K562 (cell line): Measurements from ENCODE around the gene ENTPD8. TPM values are rescaled to one million over a fixed set of nuclear protein-coding genes. Genes with fewer than 3 reads are reported as not detected.

Experiments
- ATAC-seq: fragments of 200-7000 bp; cut with Tn5 transposase; 3 replicates; pipeline ENCODE4 v1.9.1; 2020; ENCODE audit warnings: moderate library complexity
- BruUV-seq: library from RNA; stranded (reverse); fragments of 400-500 nt; replicated peaks from 2 replicates; lab custom pipeline; 2021; lab: Mats Ljungman, UMichigan
- CTCF ChIA-PET: fragments of 300-600 bp; formaldehyde crosslinking; extraction: SDS; loops from one replicate; lab custom pipeline; 2021; ENCODE audit warnings: low intra/inter-chr PET ratio; lab: Yijun Ruan, JAX
- POLR2A ChIA-PET: fragments of 300-600, 350-650 bp; sonication (Branson Sonifier 250); formaldehyde crosslinking; extraction: SDS; loops from one replicate; lab custom pipeline; 2021; ENCODE audit warnings: antibody characterized with exemption, inconsistent platforms; lab: Yijun Ruan, JAX
- DNase-seq, 4 experiments: peaks; one replicate each; pipeline versions ENCODE4 v3.0.0 to v3.0.0-alpha.2; 2011 to 2018; ENCODE audit warnings: low spot score in 3 of 4, mixed read lengths in 3 of 4; ENCODE audit errors: extremely low read depth in 1 of 4
- FAIRE-seq: peaks from 2 replicates; lab custom pipeline; 2011; peaks lifted over from hg19 to GRCh38; lab: Jason Lieb, UNC
- H2AFZ ChIP-seq: 2 replicates; pipeline ENCODE4 v1.6.0; 2011; ENCODE audit warnings: low read depth, low read length, control low read depth, inconsistent platforms
- H3K27ac ChIP-seq: fragments of 200-600 bp; 3 replicates; pipeline ENCODE4 v1.8.0; 2011; ENCODE audit warnings: low read depth, mild to moderate bottlenecking, control low read depth, inconsistent platforms, low read length, moderate library complexity, mixed read lengths; ENCODE audit errors: extremely low read depth
- H3K27me3 ChIP-seq, 2 experiments: fragments of 300-600 bp in 1 of 2; 2 replicates in 1 of 2; 3 replicates in 1 of 2; pipeline versions ENCODE4 v1.6.0 to v1.8.0; 2011; ENCODE audit warnings: inconsistent platforms in 2 of 2, low read length in 2 of 2, mild to moderate bottlenecking in 1 of 2, mixed read lengths in 1 of 2, moderate library complexity in 1 of 2; ENCODE audit not compliant: control insufficient read depth in 2 of 2, insufficient read depth in 2 of 2
- H3K36me3 ChIP-seq: fragments of 300-600 bp; 3 replicates; pipeline ENCODE4 v1.8.0; 2011; ENCODE audit warnings: mild to moderate bottlenecking, low read length, inconsistent platforms; ENCODE audit not compliant: control insufficient read depth, insufficient read depth
- H3K4me1 ChIP-seq, 2 experiments: fragments of 200-600 bp in 1 of 2; replicated peaks in 1 of 2; 2 replicates in 1 of 2; 3 replicates in 1 of 2; pipeline versions ENCODE4 v1.5.1 to v1.8.0; 2011; ENCODE audit warnings: inconsistent platforms in 2 of 2, low read length in 2 of 2, mild to moderate bottlenecking in 1 of 2, mixed read lengths in 1 of 2, moderate library complexity in 1 of 2; ENCODE audit not compliant: control insufficient read depth in 2 of 2, insufficient read depth in 2 of 2
- H3K4me2 ChIP-seq: 2 replicates; pipeline ENCODE4 v1.6.1; 2011; ENCODE audit warnings: low read length, control low read depth, inconsistent platforms, mixed read lengths; ENCODE audit not compliant: insufficient read depth
- H3K4me3 ChIP-seq: fragments of 200-600 bp; sonication (generic), shearing (Covaris generic); 2 replicates; pipeline ENCODE4 v1.5.1; 2016; ENCODE audit warnings: control low read depth, inconsistent platforms
- H3K79me2 ChIP-seq: fragments of 200-600 bp; 3 replicates; pipeline ENCODE4 v1.8.0; 2011; ENCODE audit warnings: low read length, inconsistent platforms; ENCODE audit not compliant: control insufficient read depth, insufficient read depth
- H3K9ac ChIP-seq, 2 experiments: 2 replicates each; pipeline versions ENCODE4 v1.6.0 to v1.6.1; 2011; ENCODE audit warnings: low read depth in 2 of 2, low read length in 2 of 2, control low read depth in 1 of 2, inconsistent platforms in 1 of 2, mild to moderate bottlenecking in 1 of 2, mixed read lengths in 1 of 2; ENCODE audit not compliant: insufficient read depth in 1 of 2
- H3K9me1 ChIP-seq: one replicate; pipeline ENCODE4 v1.6.0; 2011; ENCODE audit warnings: inconsistent platforms, mild to moderate bottlenecking, low read length, moderate library complexity; ENCODE audit not compliant: control insufficient read depth, insufficient read depth
- H3K9me3 ChIP-seq: replicated peaks from 2 replicates; pipeline ENCODE4 v1.5.1; 2011; ENCODE audit warnings: low read depth, low read length, inconsistent platforms; ENCODE audit not compliant: control insufficient read depth, insufficient read depth
- H4K20me1 ChIP-seq: replicated peaks from 2 replicates; pipeline ENCODE4 v1.6.1; 2011; ENCODE audit warnings: low read length, inconsistent platforms, mixed read lengths; ENCODE audit not compliant: control insufficient read depth, insufficient read depth
- HDAC2 ChIP-seq: fragments of 450-650 bp; IDR thresholded peaks from 2 replicates; pipeline ENCODE4 v1.6.1; 2016; ENCODE audit warnings: mild to moderate bottlenecking
- HNRNPUL1 ChIP-seq: fragments of 200-400 bp; formaldehyde crosslinking; IDR thresholded peaks from 2 replicates; pipeline ENCODE4 v1.6.1; 2017; ENCODE audit warnings: low read length
- ILF3 ChIP-seq: fragments of 450-650 bp; IDR thresholded peaks from 2 replicates; pipeline ENCODE4 v1.6.1; 2018; ENCODE audit warnings: antibody characterized with exemption, mild to moderate bottlenecking, moderate library complexity, borderline replicate concordance
- PHB2 ChIP-seq: fragments of 450-650 bp; IDR thresholded peaks from 2 replicates; pipeline ENCODE4 v1.6.1; 2017; ENCODE audit warnings: low read depth
- RUNX1 ChIP-seq: sonication (generic); IDR thresholded peaks from 2 replicates; pipeline ENCODE4 v1.6.1; 2016; ENCODE audit warnings: antibody characterized with exemption, low read depth
- SETDB1 ChIP-seq: IDR thresholded peaks from one replicate; pipeline ENCODE4 v1.6.1; 2012; ENCODE audit warnings: low read length, control low read depth, inconsistent platforms
- ZNF407 ChIP-seq: fragments of 450-650 bp; IDR thresholded peaks from 2 replicates; pipeline ENCODE4 v1.6.1; 2016; ENCODE audit warnings: low read depth
- ZNF507 ChIP-seq: conservative IDR thresholded peaks from 2 replicates; pipeline ENCODE4 v1.6.1; 2017; ENCODE audit warnings: missing genetic modification characterization, missing compliant biosample characterization
- WGBS: fragments of 100-300 bp; shearing (Covaris generic); methylation state at CpG from one replicate; pipeline ENCODE4 v1.1.6; 2016; ENCODE audit warnings: low coverage, mixed read lengths; ENCODE audit not compliant: insufficient coverage; ENCODE audit errors: missing lambda C conversion rate; 5-methylcytosine and 5-hydroxymethylcytosine counted together
- in situ Hi-C: fragments of 300-500 bp; cut with MboI; formaldehyde crosslinking; loops from 4 replicates; pipeline ENCODE4 v1.15.0; 2018; ENCODE audit warnings: inconsistent platforms, mixed read lengths
- intact Hi-C: fragments of 100-400 bp; cut with micrococcal nuclease; formaldehyde crosslinking; loops from 2 replicates; pipeline ENCODE4 v1.14.2; 2022
- polyA plus RNA-seq, 8 experiments: library from polyadenylated mRNA; depleted of rRNA in 4 of 8; stranded (reverse) in 5 of 8; unstranded in 3 of 8; fragments of >200 nt; fragmentation: Nextera tagmentation in 2 of 8; fragmentation: Illumina TruSeq in 1 of 8; extraction: Ambion mirVana in 2 of 8; extraction: Trizol in 1 of 8; gene quantifications; 2 replicates each; pipeline versions ENCODE4 v1.2.1 to v1.2.3, GENCODE V29; 2011 to 2014; ENCODE audit warnings: inconsistent platforms in 1 of 8, missing spikeins in 1 of 8
- total RNA-seq, 7 experiments: library from RNA; depleted of rRNA in 6 of 7; stranded (reverse); fragments of >200 nt in 6 of 7; fragmentation: Illumina TruSeq in 2 of 7; extraction: Trizol in 2 of 7; gene quantifications; 2 replicates each; pipeline versions ENCODE4 v1.2.1 to v1.2.3, GENCODE V29; 2011 to 2021; ENCODE audit warnings: low replicate concordance in 1 of 7
- TF ChIP-seq, protein P1 (sequence below), 2 experiments: fragments of 450-650 bp in 1 of 2; sonication (generic) in 1 of 2; formaldehyde crosslinking in 1 of 2; IDR thresholded peaks in 1 of 2; conservative IDR thresholded peaks in 1 of 2; 2 replicates each; pipeline versions ENCODE4 v1.6.1 to v1.8.1; 2016 to 2023; ENCODE audit warnings: mild to moderate bottlenecking in 2 of 2, moderate library complexity in 2 of 2, inconsistent platforms in 1 of 2, missing genetic modification reagents in 1 of 2
- TF ChIP-seq, protein P2 (sequence below): sonication (generic); formaldehyde crosslinking; IDR thresholded peaks from 2 replicates; pipeline ENCODE4 v1.9.0; 2022; ENCODE audit warnings: mild to moderate bottlenecking, missing genetic modification reagents
- TF ChIP-seq, protein P3 (sequence below): sonication (generic); IDR thresholded peaks from 2 replicates; pipeline ENCODE4 v1.6.1; 2016

Gene ENTPD8
- total and polyA plus RNA-seq, 9 of the 15 experiments (the other 6 are each of a cell fraction or from before 2014, with no cell fraction given), result 0.06 to 0.27 (median 0.19) TPM; not detected in 5

GRCh38 chr9:137462396-137462985 is 21.3 kb upstream of the ENTPD8 start:
- Histone ChIP-seq H3K27me3 (no peaks in the 10 kb centered on the region), H3K9me3 (no peaks in the 10 kb centered on the region), H3K4me1 (peaks cover 17 to 94% of the 10 kb centered on the region in 2 experiments), H3K4me3 (peak overlapping the region; percentile 32; the same call in 1 of the 2 replicates), H2AFZ (peak overlapping the region; percentile 86; the same call in 1 of the 2 replicates), H3K9ac (peak overlapping the region in 1 of 2 experiments; percentile 97; a peak in 2 of 4 replicates), H3K79me2 (peaks cover 12% of the 10 kb centered on the region), H4K20me1 (no peaks in the 10 kb centered on the region), H3K9me1 (no peaks in the 10 kb centered on the region), H3K36me3 (peaks cover 6% of the 10 kb centered on the region; the same call in 1 of the 3 replicates), H3K27ac (no peak overlapping the region), H3K4me2 (peak overlapping the region; percentile 75; the same call in 1 of the 2 replicates)
- BruUV-seq, result no TSS peak
- ATAC-seq (no peak), FAIRE-seq (no peak), DNase-seq (no peak)
- ChIA-PET POLR2A (interaction anchor here (0.6 to 1.5 kb wide), 3 partner anchors 19 to 757 kb away, joined by 3 to 6 read pairs (median 4); no protein-coding TSS in a partner anchor), CTCF (no interaction called here)
- in situ Hi-C loops (no loop called here), intact Hi-C loops (no loop called here)
- 77% methylated on average over 13 of the region's 25 CpGs for WGBS
- no peak for TF ChIP-seq PHB2
- TF ChIP-seq HNRNPUL1, result no peak
- TF ChIP-seq ILF3, result no peak
- TF ChIP-seq ZNF507 (tag), result no peak
- TF ChIP-seq, protein P1, sequence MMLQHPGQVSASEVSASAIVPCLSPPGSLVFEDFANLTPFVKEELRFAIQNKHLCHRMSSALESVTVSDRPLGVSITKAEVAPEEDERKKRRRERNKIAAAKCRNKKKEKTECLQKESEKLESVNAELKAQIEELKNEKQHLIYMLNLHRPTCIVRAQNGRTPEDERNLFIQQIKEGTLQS (IDR thresholded peaks at IDR 0.05), result no peak
- TF ChIP-seq, protein P1 (CRISPR knock-in tag; conservative IDR thresholded peaks at IDR 0.05), result no peak
- no peak for TF ChIP-seq RUNX1
- TF ChIP-seq SETDB1, result no peak
- TF ChIP-seq, protein P2, sequence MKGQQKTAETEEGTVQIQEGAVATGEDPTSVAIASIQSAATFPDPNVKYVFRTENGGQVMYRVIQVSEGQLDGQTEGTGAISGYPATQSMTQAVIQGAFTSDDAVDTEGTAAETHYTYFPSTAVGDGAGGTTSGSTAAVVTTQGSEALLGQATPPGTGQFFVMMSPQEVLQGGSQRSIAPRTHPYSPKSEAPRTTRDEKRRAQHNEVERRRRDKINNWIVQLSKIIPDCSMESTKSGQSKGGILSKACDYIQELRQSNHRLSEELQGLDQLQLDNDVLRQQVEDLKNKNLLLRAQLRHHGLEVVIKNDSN (CRISPR knock-in tag), result no peak
- TF ChIP-seq, protein P3, sequence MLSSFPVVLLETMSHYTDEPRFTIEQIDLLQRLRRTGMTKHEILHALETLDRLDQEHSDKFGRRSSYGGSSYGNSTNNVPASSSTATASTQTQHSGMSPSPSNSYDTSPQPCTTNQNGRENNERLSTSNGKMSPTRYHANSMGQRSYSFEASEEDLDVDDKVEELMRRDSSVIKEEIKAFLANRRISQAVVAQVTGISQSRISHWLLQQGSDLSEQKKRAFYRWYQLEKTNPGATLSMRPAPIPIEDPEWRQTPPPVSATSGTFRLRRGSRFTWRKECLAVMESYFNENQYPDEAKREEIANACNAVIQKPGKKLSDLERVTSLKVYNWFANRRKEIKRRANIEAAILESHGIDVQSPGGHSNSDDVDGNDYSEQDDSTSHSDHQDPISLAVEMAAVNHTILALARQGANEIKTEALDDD, result no peak
- no peak for TF ChIP-seq ZNF407
- no peak for TF ChIP-seq HDAC2
